K562 (cell line): ENCODE measurements around the gene SGK1.

Source experiments
- NFYB ChIP-seq: IDR thresholded peaks from 2 replicates; pipeline ENCODE4 v1.6.1; 2011; ENCODE audit warnings: mild to moderate bottlenecking, moderate library complexity; ENCODE audit not compliant: insufficient read length; ENCODE audit errors: extremely low read depth
- TARDBP ChIP-seq: fragments of 450-650 bp; IDR thresholded peaks from 2 replicates; pipeline ENCODE4 v1.6.1; 2016
- ZFP30 ChIP-seq: fragments of 250-450 bp; sonication (Bioruptor Pico); IDR thresholded peaks from 2 replicates; pipeline ENCODE4 v1.8.0; 2022; ENCODE audit warnings: moderate library complexity, mild to moderate bottlenecking, inconsistent platforms, borderline replicate concordance

DNA sequence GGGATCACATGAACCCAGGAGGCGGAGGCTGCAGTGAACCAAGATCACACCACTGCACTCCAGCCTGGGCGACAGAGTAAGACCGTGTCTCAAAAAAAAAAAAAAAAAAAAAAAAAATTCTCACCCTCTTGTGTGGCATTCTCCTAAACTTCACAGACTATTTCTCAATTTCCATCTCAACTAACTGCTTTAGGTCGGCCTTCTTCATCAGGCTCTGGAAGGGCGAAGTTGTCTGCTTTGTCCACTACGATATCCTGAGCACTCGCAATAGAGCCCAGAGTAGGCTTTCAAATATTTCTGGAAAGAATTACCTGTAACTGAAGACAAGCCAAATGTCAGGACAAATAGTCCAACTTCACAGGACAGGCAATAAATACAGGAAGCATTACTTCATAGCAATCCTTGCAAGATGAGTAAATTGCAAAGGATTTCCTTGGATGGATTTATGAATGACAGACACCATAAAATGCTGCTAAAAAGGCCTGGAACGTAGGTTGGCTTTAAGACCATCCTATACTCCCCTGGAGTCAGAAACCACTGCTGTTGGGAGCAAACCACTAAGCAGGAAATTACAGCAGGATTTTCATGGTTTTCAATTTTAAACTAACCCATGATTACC, 149.2 kb downstream of the SGK1 start:
- TF ChIP-seq TARDBP (no peak), NFYB (no peak), ZFP30 (CRISPR knock-in tag) (no peak)
